ENCODE results near the gene FHL2. TPM values are rescaled to one million over a fixed set of nuclear protein-coding genes. Genes with fewer than 3 reads are reported as not detected.

FHL2 gene
- total RNA-seq, 1 experiment from 2014 or later, result 109 TPM

DNA sequence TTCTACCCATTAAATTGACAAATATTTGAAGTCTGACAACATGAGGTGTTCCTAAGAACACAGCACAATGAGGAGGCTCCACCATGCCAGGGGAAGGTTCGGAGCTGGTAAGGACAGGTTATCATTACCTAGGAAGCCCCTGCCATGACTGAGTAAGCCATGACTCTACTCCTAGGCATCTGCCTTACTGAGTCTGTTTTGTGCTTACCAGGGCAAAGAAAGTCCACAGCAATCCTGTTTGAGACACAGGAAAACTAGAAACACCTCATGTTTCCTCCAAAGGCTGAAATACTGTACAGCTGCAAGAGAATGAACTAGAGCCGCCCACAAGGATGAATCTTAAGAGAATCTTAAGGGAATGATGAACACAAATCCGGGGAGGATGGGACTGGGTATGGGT, 80.9 kb downstream of the FHL2 start:
- DNase-seq, result no peak
- Histone ChIP-seq H3K79me2 (ENCODE audit: low read depth) (peaks cover 56% of the 10 kb centered on the region), H3K9me2 (ENCODE audit: insufficient read depth) (no peaks in the 10 kb centered on the region), H3F3A (ENCODE audit: insufficient read depth, low read depth) (no peaks in the 10 kb centered on the region), H3K27me3 (ENCODE audit: insufficient read depth, low read depth) (no peaks in the 10 kb centered on the region), H3K4me2 (no peak overlapping the region), H3K4me3 (no peak overlapping the region), H3K36me3 (ENCODE audit: low read depth) (0 out of 2 replicates have a peak, but pooled peaks cover 3% of the 10 kb centered on the region), H3K9me3 (ENCODE audit: insufficient read depth, low read depth) (no peaks in the 10 kb centered on the region), H3K4me1 (replicated peaks; ENCODE audit: insufficient read depth) (no peaks in the 10 kb centered on the region), H4K20me1 (ENCODE audit: insufficient read depth) (peaks cover 19% of the 10 kb centered on the region), H3K27ac (no peak overlapping the region), H2AFZ (no peak overlapping the region)
- no peak for TF ChIP-seq EZH2 (IDR thresholded peaks at IDR 0.05; ENCODE audit: low read depth)
- TF ChIP-seq, protein P1, sequence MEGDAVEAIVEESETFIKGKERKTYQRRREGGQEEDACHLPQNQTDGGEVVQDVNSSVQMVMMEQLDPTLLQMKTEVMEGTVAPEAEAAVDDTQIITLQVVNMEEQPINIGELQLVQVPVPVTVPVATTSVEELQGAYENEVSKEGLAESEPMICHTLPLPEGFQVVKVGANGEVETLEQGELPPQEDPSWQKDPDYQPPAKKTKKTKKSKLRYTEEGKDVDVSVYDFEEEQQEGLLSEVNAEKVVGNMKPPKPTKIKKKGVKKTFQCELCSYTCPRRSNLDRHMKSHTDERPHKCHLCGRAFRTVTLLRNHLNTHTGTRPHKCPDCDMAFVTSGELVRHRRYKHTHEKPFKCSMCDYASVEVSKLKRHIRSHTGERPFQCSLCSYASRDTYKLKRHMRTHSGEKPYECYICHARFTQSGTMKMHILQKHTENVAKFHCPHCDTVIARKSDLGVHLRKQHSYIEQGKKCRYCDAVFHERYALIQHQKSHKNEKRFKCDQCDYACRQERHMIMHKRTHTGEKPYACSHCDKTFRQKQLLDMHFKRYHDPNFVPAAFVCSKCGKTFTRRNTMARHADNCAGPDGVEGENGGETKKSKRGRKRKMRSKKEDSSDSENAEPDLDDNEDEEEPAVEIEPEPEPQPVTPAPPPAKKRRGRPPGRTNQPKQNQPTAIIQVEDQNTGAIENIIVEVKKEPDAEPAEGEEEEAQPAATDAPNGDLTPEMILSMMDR (conservative IDR thresholded peaks at IDR 0.05), result no peak
- no TSS peak for BruUV-seq (replicated peaks)
- ChIA-PET CTCF (no interaction called here), POLR2A (ENCODE audit: unreplicated experiment) (no interaction called here)
- intact Hi-C loops (cut with micrococcal nuclease; ENCODE audit: unreplicated experiment), result no loop called here

DNA sequence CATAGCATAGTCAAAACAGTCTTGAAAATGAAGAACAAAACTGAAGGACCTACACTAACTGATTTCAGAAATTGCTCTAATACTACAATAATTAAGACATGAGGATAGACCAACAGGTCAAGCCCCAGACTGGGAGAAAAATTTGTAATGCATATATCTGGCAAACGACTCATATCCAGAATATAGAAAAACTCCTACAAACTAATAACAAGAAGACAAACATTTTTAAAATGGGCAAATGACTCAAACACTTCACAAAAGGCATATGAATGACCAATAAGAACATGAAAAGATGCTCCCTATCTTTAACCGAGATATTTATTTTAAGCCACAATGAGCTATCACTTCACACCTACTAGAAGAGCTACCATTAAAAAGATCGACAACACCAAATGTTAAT, 83.5 kb downstream of the FHL2 start:
- no peak overlapping the region for H2AFZ ChIP-seq
- H3K9me3 ChIP-seq (ENCODE audit: insufficient read depth, low read depth), result no peaks in the 10 kb centered on the region
- ChIA-PET POLR2A (ENCODE audit: unreplicated experiment) (no interaction called here), CTCF (interaction anchor here (0.6 kb wide), 1 partner anchor 1267 kb away, joined by 7 read pairs; no protein-coding TSS in a partner anchor)
- TF ChIP-seq EZH2 (IDR thresholded peaks at IDR 0.05; ENCODE audit: low read depth), result no peak
- TF ChIP-seq, protein P1 (conservative IDR thresholded peaks at IDR 0.05), result no peak
- H3K4me1 ChIP-seq (replicated peaks; ENCODE audit: insufficient read depth), result no peaks in the 10 kb centered on the region
- no TSS peak for BruUV-seq (replicated peaks)
- no peaks in the 10 kb centered on the region for H3F3A ChIP-seq (ENCODE audit: insufficient read depth, low read depth)
- H3K4me2 ChIP-seq, result no peak overlapping the region
- H3K4me3 ChIP-seq, result no peak overlapping the region
- peaks cover 47% of the 10 kb centered on the region for H3K79me2 ChIP-seq (ENCODE audit: low read depth)
- intact Hi-C loops (cut with micrococcal nuclease; ENCODE audit: unreplicated experiment), result no loop called here
- H3K36me3 ChIP-seq (ENCODE audit: low read depth), result no peaks in the 10 kb centered on the region
- H3K27me3 ChIP-seq (ENCODE audit: insufficient read depth, low read depth), result no peaks in the 10 kb centered on the region
- peaks cover 14% of the 10 kb centered on the region; the same call in 1 of the 2 replicates for H4K20me1 ChIP-seq (ENCODE audit: insufficient read depth)
- DNase-seq, result no peak
- H3K27ac ChIP-seq, result no peak overlapping the region
- H3K9me2 ChIP-seq (ENCODE audit: insufficient read depth), result no peaks in the 10 kb centered on the region

DNA sequence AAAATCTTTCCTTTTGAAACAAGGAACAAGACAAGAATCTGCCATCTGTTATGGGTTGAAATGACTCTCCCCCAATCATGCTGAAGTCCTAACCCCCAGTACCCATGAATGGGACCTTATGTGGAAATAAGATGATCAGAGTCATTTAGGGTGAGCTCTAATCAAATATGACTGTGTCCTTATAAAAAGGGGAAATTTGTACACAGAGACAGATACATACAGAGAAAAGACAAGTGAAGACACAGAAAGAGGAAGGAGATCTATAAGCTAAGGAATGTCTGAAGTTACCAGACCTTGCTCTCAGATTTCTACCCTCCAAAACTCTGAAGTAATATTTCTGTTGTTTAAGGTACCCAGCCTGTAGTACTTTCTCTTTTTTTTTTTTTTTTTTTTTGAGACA, 85.0 kb downstream of the FHL2 start:
- DNase-seq, result no peak
- POLR2A ChIA-PET (ENCODE audit: unreplicated experiment), result no interaction called here
- CTCF ChIA-PET, result interaction anchor here (0.6 to 0.7 kb wide), 2 partner anchors 26 to 32 kb away, joined by 3 to 5 read pairs; no protein-coding TSS in a partner anchor

More for the DNA sequence above, 85.0 kb downstream of the FHL2 start:
- BruUV-seq (replicated peaks), result no TSS peak
- H3K36me3 ChIP-seq (ENCODE audit: low read depth), result no peaks in the 10 kb centered on the region
- no peak overlapping the region for H3K27ac ChIP-seq
- H3K4me1 ChIP-seq (replicated peaks; ENCODE audit: insufficient read depth), result no peaks in the 10 kb centered on the region
- no peak overlapping the region for H3K4me3 ChIP-seq
- H3K27me3 ChIP-seq (ENCODE audit: insufficient read depth, low read depth), result no peaks in the 10 kb centered on the region
- H3F3A ChIP-seq (ENCODE audit: insufficient read depth, low read depth), result no peaks in the 10 kb centered on the region
- H2AFZ ChIP-seq, result no peak overlapping the region
- H3K9me3 ChIP-seq (ENCODE audit: insufficient read depth, low read depth), result no peaks in the 10 kb centered on the region
- H4K20me1 ChIP-seq (ENCODE audit: insufficient read depth), result peaks cover 9% of the 10 kb centered on the region
- intact Hi-C loops (cut with micrococcal nuclease; ENCODE audit: unreplicated experiment), result no loop called here
- H3K9me2 ChIP-seq (ENCODE audit: insufficient read depth), result no peaks in the 10 kb centered on the region
- TF ChIP-seq, protein P1 (conservative IDR thresholded peaks at IDR 0.05), result no peak
- TF ChIP-seq EZH2 (IDR thresholded peaks at IDR 0.05; ENCODE audit: low read depth), result no peak
- peaks cover 39% of the 10 kb centered on the region for H3K79me2 ChIP-seq (ENCODE audit: low read depth)
- no peak overlapping the region for H3K4me2 ChIP-seq

Other genes with a start within 250 kb of the FHL2 start
- gene GPR45, start 157.3 kb downstream of the FHL2 start, total RNA-seq (2021), result not detected in 2 replicates
- gene TGFBRAP1, start 69.3 kb downstream of the FHL2 start, total RNA-seq (2021), result 11.4 and 16.7 TPM in 2 replicates
- gene C2orf49, start 61.5 kb downstream of the FHL2 start, total RNA-seq (2021), result 16.2 and 19.8 TPM in 2 replicates